Measurements from ENCODE around the gene TBC1D12.
"Not testable (repeated sequence)": the region's sequence is repeated elsewhere in the genome, so short reads cannot be mapped to it uniquely, and the experiment has no call there.

TBC1D12 gene

GRCh38 chr10:94456942-94457341 is 54.6 kb downstream of the TBC1D12 start:
- no peak for DNase-seq (ENCODE audit: low read depth in 3 of 3)

- no peak for DNase-seq (ENCODE audit: low read depth in 3 of 3)
These were observed 57.0 kb downstream of the TBC1D12 start for GRCh38 chr10:94459385-94459784.

- no peak for DNase-seq (ENCODE audit: low read depth in 3 of 3)
These were observed 59.2 kb downstream of the TBC1D12 start for GRCh38 chr10:94461503-94461902.

GRCh38 chr10:94462130-94462529 is 59.8 kb downstream of the TBC1D12 start:
- DNase-seq (ENCODE audit: low read depth in 3 of 3): no peak

GRCh38 chr10:94465684-94466083 is 63.3 kb downstream of the TBC1D12 start:
- no peak for DNase-seq (ENCODE audit: low read depth in 3 of 3)

GRCh38 chr10:94481410-94481809 is 79.1 kb downstream of the TBC1D12 start:
- no peak for DNase-seq (ENCODE audit: low read depth in 3 of 3)

GRCh38 chr10:94483970-94484369 is 81.6 kb downstream of the TBC1D12 start:
- no peak for DNase-seq (ENCODE audit: low read depth in 3 of 3)

- DNase-seq (ENCODE audit: low read depth in 3 of 3): no peak
These were observed 82.8 kb downstream of the TBC1D12 start for GRCh38 chr10:94485094-94485493.

GRCh38 chr10:94487575-94487974 is 85.2 kb downstream of the TBC1D12 start:
- no peak for DNase-seq (ENCODE audit: low read depth in 3 of 3)

GRCh38 chr10:94489107-94489506 is 86.8 kb downstream of the TBC1D12 start:
- DNase-seq (ENCODE audit: low read depth in 3 of 3): no peak

- no peak for DNase-seq (ENCODE audit: low read depth in 3 of 3)
These were observed 87.8 kb downstream of the TBC1D12 start for GRCh38 chr10:94489976-94490788.

GRCh38 chr10:94490789-94491039 is 88.4 kb downstream of the TBC1D12 start:
- DNase-seq (ENCODE audit: low read depth in 3 of 3): no peak

GRCh38 chr10:94493463-94493862 is 91.1 kb downstream of the TBC1D12 start:
- no peak for DNase-seq (ENCODE audit: low read depth in 3 of 3)

GRCh38 chr10:94496010-94496409 is 93.7 kb downstream of the TBC1D12 start:
- no peak for DNase-seq (ENCODE audit: low read depth in 3 of 3)

- DNase-seq (ENCODE audit: low read depth in 3 of 3): no peak
These were observed 94.3 kb downstream of the TBC1D12 start for GRCh38 chr10:94496646-94497045.

GRCh38 chr10:94500063-94500462 is 97.7 kb downstream of the TBC1D12 start:
- DNase-seq (ENCODE audit: low read depth in 3 of 3): no peak

GRCh38 chr10:94521276-94522250 is 119.2 kb downstream of the TBC1D12 start:
- no peak for DNase-seq (ENCODE audit: low read depth in 3 of 3)

- DNase-seq (ENCODE audit: low read depth in 3 of 3): no peak
These were observed 121.8 kb downstream of the TBC1D12 start for GRCh38 chr10:94524146-94524545.

- no peak for DNase-seq (ENCODE audit: low read depth in 3 of 3)
These were observed 122.4 kb downstream of the TBC1D12 start for GRCh38 chr10:94524711-94525110.

GRCh38 chr10:94531550-94531949 is 129.2 kb downstream of the TBC1D12 start:
- not testable (repeated sequence) for DNase-seq (ENCODE audit: low read depth in 3 of 3)

GRCh38 chr10:94533027-94533426 is 130.7 kb downstream of the TBC1D12 start:
- no peak for DNase-seq (ENCODE audit: low read depth in 3 of 3)

- DNase-seq (ENCODE audit: low read depth in 3 of 3): not testable (repeated sequence)
These were observed 139.9 kb downstream of the TBC1D12 start for GRCh38 chr10:94542282-94542681.

Measured in stimulated activated CD4-positive, alpha-beta T cell treated with anti-CD3 and anti-CD28 coated beads, TNF-alpha, amount 100 ng/mL, for 24 hours (primary cell).